Measurements from ENCODE around the gene NEK1.
"Not testable (repeated sequence)": the region's sequence is repeated elsewhere in the genome, so short reads cannot be mapped to it uniquely, and the experiment has no call there.

The NEK1 gene

DNA sequence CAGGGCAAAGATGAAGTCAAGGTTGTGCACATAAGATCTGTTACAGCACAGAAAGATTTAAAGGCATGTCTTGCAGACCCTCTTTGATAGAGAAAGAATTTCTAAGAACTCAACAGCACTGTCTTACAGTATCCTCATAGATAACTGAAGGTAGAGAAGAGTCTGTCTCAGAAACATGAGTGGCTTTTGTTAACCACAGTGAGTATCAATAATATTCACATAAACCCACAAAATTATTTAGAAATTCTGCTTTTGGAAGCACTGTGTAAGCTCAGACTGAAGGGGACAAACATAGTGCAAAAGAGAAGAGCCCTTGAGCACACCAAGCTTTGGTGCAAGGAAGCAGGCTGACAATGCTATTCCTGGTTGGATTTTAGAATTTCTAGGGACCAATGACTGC is 175.6 kb downstream of the NEK1 start:
- TF ChIP-seq, protein P1, sequence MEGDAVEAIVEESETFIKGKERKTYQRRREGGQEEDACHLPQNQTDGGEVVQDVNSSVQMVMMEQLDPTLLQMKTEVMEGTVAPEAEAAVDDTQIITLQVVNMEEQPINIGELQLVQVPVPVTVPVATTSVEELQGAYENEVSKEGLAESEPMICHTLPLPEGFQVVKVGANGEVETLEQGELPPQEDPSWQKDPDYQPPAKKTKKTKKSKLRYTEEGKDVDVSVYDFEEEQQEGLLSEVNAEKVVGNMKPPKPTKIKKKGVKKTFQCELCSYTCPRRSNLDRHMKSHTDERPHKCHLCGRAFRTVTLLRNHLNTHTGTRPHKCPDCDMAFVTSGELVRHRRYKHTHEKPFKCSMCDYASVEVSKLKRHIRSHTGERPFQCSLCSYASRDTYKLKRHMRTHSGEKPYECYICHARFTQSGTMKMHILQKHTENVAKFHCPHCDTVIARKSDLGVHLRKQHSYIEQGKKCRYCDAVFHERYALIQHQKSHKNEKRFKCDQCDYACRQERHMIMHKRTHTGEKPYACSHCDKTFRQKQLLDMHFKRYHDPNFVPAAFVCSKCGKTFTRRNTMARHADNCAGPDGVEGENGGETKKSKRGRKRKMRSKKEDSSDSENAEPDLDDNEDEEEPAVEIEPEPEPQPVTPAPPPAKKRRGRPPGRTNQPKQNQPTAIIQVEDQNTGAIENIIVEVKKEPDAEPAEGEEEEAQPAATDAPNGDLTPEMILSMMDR (IDR thresholded peaks at IDR 0.05) = no peak
- TF ChIP-seq ZFX (IDR thresholded peaks at IDR 0.05; ENCODE audit: borderline replicate concordance) = no peak
- H3K27ac ChIP-seq = no peak overlapping the region

DNA sequence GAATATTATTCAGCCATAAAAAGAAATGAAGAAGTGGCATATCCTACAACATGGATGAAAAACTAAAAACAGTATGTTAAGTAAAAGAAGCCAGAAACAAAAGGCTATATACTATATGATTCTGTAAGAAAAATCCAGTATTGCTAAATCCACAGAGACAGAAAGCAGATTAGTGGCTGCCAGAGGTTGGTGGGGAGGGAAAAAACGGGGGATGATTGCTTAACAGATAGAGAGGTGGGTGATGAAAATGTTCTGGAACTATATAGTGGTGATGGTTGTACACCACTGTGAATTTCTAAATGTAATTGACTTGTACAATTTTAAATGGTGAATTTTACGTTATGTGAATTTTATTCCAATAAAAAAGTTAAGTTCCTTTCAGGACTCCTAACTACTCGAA is 184.0 kb downstream of the NEK1 start:
- no peak overlapping the region for H3K27ac ChIP-seq
- TF ChIP-seq ZFX (IDR thresholded peaks at IDR 0.05; ENCODE audit: borderline replicate concordance) = no peak
- TF ChIP-seq, protein P1 (IDR thresholded peaks at IDR 0.05) = no peak

DNA sequence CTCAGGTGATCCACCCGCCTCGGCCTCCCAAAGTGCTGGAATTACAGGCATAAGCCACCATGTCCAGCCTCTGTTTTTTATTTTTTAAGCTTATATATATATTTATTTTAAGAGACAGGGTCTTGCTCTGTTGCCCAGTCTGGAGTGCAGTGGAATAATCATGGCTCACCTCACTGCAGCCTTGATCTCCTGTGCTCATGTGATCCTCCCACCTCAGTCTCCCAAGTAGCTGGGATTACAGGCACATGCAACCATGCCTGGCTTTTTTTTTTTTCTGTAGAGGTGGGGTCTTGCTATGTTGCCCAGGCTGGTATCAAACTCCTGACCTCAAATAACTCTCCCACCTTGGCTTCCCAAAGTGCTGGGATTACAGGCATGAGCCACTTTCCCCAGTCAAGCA is 184.7 kb downstream of the NEK1 start:
- not testable (repeated sequence) for H3K27ac ChIP-seq

DNA sequence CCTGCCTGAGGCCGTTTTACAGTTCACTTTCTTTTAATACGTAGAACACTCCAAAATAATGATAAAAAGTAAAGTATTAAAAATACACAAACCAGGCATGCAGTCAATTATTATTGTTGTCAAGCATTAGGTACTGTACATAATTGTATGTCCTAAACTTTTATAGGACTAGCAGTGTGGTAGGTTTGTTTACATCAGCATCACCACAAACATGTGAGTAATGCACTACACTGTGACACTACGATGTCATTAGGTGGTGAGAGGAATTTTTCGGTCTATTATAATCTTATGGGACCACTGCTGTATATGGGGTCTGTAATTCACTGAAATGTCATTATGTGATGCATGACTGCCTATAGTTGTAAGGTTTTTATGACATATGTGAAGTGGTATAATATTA is 192.1 kb downstream of the NEK1 start:
- H3K27ac ChIP-seq = no peak overlapping the region
- TF ChIP-seq, protein P1 (IDR thresholded peaks at IDR 0.05) = no peak
- no peak for TF ChIP-seq ZFX (IDR thresholded peaks at IDR 0.05; ENCODE audit: borderline replicate concordance)

DNA sequence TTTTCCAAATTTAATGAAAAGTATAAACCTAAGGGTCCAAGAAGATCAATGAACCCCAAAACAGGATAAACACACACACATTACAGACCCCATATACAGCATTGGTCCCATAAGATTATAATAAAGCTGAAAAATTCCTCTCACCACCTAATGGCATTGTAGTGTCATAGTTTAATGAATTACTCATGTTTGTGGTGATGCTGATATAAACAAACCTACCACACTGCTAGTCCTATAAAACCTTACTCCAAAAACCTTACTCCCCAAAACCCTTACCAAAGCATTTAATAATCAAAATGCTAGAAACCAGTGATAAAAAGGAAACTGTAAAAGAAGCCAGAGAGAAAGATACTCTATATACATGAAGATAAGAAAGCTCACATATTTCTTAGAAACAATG is 193.5 kb downstream of the NEK1 start:
- H3K27ac ChIP-seq = no peak overlapping the region
- no peak for TF ChIP-seq ZFX (IDR thresholded peaks at IDR 0.05; ENCODE audit: borderline replicate concordance)
- TF ChIP-seq, protein P1 (IDR thresholded peaks at IDR 0.05) = no peak

DNA sequence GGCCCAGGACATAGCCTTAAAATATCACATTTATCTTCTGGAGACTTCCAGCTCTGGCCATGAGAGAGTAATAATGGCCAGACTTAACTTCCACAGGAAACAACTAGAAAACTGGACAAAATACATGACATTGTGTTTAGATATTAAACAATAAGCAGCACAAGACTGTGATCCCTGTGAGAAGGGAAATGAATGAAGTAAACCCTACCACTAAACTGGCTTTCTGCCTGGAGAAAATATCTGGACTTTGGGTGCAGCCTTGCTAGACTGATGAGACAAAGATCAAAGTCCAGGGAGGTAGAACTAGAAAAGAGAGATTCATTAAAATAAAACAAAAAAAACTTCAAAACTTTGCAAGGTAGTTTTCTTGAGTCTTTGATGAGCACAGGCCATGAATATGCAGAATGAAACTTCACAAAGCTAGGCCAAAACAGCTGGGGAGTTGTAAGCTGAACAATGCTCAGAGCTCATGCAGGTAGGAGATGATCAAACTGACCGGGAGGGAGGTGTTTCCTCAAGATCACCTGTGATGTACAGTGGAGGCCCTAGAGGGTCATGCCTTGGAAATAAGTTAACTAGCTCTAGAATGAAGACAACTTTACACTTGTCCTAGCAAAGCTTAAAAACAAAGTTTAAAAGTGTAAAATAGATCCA is 194.6 kb downstream of the NEK1 start:
- H3K27ac ChIP-seq = no peak overlapping the region
- no peak for TF ChIP-seq ZFX (IDR thresholded peaks at IDR 0.05; ENCODE audit: borderline replicate concordance)

DNA sequence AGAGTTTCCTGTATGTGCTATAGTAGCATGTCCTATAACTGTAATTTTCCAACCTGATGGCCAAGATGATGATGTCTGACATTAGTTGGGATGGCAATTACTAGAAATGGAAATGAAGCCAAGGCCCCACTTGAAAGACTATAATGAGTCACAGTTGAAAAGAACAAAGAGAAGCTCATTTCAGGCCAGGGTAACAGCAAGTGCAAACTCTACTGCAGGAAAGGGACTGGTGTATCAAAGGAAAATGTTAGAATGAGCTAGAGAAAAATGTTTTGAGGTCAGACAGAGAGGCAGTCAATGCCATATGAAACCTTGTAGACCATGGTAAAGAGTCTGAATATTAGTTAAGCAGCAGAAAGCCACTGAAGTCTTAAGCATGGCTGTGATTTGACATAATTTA is 195.4 kb downstream of the NEK1 start:
- H3K27ac ChIP-seq = no peak overlapping the region

DNA sequence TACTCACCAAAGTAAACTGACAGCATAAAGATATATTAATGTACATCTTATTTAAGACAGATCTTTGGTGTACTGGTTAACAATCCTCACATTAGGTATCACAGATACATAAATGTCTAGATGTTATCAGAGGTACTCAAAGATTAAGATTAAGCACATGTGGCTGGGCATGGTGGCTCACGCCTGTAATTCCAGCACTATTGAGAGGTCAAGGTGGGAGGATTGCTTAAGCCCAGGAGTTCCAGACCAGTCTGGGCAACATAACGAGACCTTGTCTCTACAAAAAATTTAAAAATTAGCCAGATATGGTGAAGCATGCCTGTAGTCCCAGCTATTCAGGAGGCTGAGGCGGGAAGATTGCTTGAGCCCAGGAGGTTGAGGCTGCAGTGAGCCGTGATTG is 195.9 kb downstream of the NEK1 start:
- H3K27ac ChIP-seq = no peak overlapping the region
- no peak for TF ChIP-seq ZFX (IDR thresholded peaks at IDR 0.05; ENCODE audit: borderline replicate concordance)
- TF ChIP-seq, protein P1 (IDR thresholded peaks at IDR 0.05) = no peak

More for the DNA sequence above, 195.4 kb downstream of the NEK1 start:
- TF ChIP-seq, protein P1 (IDR thresholded peaks at IDR 0.05) = no peak
- TF ChIP-seq ZFX (IDR thresholded peaks at IDR 0.05; ENCODE audit: borderline replicate concordance) = no peak
